H1 (cell line): ENCODE measurements around the gene SMC2. TPM values are rescaled to one million over a fixed set of nuclear protein-coding genes. Genes with fewer than 3 reads are reported as not detected.

Source experiments
- CTCF ChIA-PET: fragments of 300-600 bp; sonication (Branson Sonifier 250); formaldehyde crosslinking; loops from one replicate; lab custom pipeline; 2021; ENCODE audit not compliant: partially characterized antibody; lab: Charles Lee
- POLR2A ChIA-PET: fragments of 300-600 bp; sonication (Branson Sonifier 250); formaldehyde crosslinking; loops from one replicate; lab custom pipeline; 2021; ENCODE audit warnings: inconsistent platforms; ENCODE audit not compliant: partially characterized antibody; lab: Charles Lee
- DNase-seq, 2 experiments: peaks; one replicate each; pipeline versions ENCODE4 v3.0.0 to v3.0.0-alpha.2; 2010 to 2022; ENCODE audit warnings: low spot score in 2 of 2, low read depth in 1 of 2, mixed read lengths in 1 of 2
- FAIRE-seq: peaks from 2 replicates; lab custom pipeline; 2011; peaks lifted over from hg19 to GRCh38; lab: Jason Lieb, UNC
- H2AFZ ChIP-seq: 2 replicates; pipeline ENCODE4 v1.8.1; 2012; ENCODE audit warnings: low read length, inconsistent platforms
- H2AK5ac ChIP-seq: 2 replicates; pipeline ENCODE4 v1.6.1; 2013; ENCODE audit warnings: low read depth, low read length
- H2BK120ac ChIP-seq: replicated peaks from 2 replicates; pipeline ENCODE3; 2013; ENCODE audit warnings: low read depth, low read length, inconsistent platforms
- H2BK12ac ChIP-seq: 2 replicates; pipeline ENCODE4 v1.6.1; 2013; ENCODE audit warnings: low read depth, low read length
- H2BK15ac ChIP-seq: 2 replicates; pipeline ENCODE4 v1.6.1; 2013; ENCODE audit warnings: low read length
- H2BK20ac ChIP-seq: 2 replicates; pipeline ENCODE4 v1.6.1; 2013; ENCODE audit warnings: low read length
- H2BK5ac ChIP-seq: 2 replicates; pipeline ENCODE4 v1.6.1; 2013; ENCODE audit warnings: low read depth, low read length
- H3K14ac ChIP-seq: 2 replicates; pipeline ENCODE4 v1.6.1; 2013; ENCODE audit warnings: inconsistent platforms; ENCODE audit not compliant: insufficient read length
- H3K18ac ChIP-seq: 2 replicates; pipeline ENCODE4 v1.6.1; 2013; ENCODE audit warnings: low read length; ENCODE audit errors: extremely low read depth
- H3K23ac ChIP-seq: 2 replicates; pipeline ENCODE4 v1.6.1; 2013; ENCODE audit warnings: inconsistent platforms; ENCODE audit not compliant: insufficient read length
- H3K23me2 ChIP-seq: 2 replicates; pipeline ENCODE4 v1.6.1; 2013; ENCODE audit warnings: low read depth, low read length
- H3K27ac ChIP-seq: 2 replicates; pipeline ENCODE4 v1.6.1; 2011; ENCODE audit warnings: low read depth, low read length, inconsistent platforms
- H3K27me3 ChIP-seq, 4 experiments: replicated peaks in 1 of 4; 1 replicate in 1 of 4; 2 replicates in 3 of 4; pipeline versions ENCODE4 v1.6.1 to v1.8.1; 2011 to 2013; ENCODE audit warnings: low read length in 3 of 4, mild to moderate bottlenecking in 3 of 4, inconsistent platforms in 2 of 4, mixed read lengths in 2 of 4, moderate library complexity in 1 of 4; ENCODE audit not compliant: control insufficient read depth in 3 of 4, insufficient read depth in 3 of 4; ENCODE audit errors: extremely low read depth in 1 of 4
- H3K36me3 ChIP-seq, 4 experiments: 2 replicates each; pipeline versions ENCODE4 v1.6.1 to v1.8.1; 2011 to 2013; ENCODE audit warnings: mild to moderate bottlenecking in 4 of 4, low read length in 3 of 4, moderate library complexity in 2 of 4, control low read depth in 1 of 4, inconsistent platforms in 1 of 4; ENCODE audit not compliant: insufficient read depth in 4 of 4, control insufficient read depth in 2 of 4
- H3K4ac ChIP-seq: replicated peaks from 2 replicates; pipeline ENCODE3; 2013; ENCODE audit warnings: low read length, low read depth, mixed read lengths, inconsistent platforms; ENCODE audit not compliant: insufficient read length
- H3K4me1 ChIP-seq, 4 experiments: replicated peaks in 1 of 4; 1 replicate in 1 of 4; 2 replicates in 3 of 4; pipeline versions ENCODE4 v1.6.1 to v1.8.1; 2011 to 2013; ENCODE audit warnings: low read length in 3 of 4, inconsistent platforms in 2 of 4, mixed read lengths in 1 of 4; ENCODE audit not compliant: insufficient read depth in 4 of 4, control insufficient read depth in 3 of 4
- H3K4me2 ChIP-seq, 2 experiments: 2 replicates each; pipeline versions ENCODE4 v1.6.1 to v1.8.1; 2011 to 2013; ENCODE audit warnings: low read depth in 2 of 2, low read length in 2 of 2, control low read depth in 1 of 2, inconsistent platforms in 1 of 2, mild to moderate bottlenecking in 1 of 2; ENCODE audit not compliant: insufficient read depth in 1 of 2
- H3K4me3 ChIP-seq, 4 experiments: fragments of 200-600, 300-600 bp in 1 of 4; sonication (generic), shearing (Covaris generic), sonication (Bioruptor Twin) in 1 of 4; 2 replicates each; pipeline versions ENCODE4 v1.5.1 to v1.8.1; 2011 to 2016; ENCODE audit warnings: low read length in 4 of 4, low read depth in 3 of 4, control low read depth in 2 of 4, inconsistent platforms in 2 of 4, mild to moderate bottlenecking in 2 of 4, mixed read lengths in 1 of 4, moderate library complexity in 1 of 4; ENCODE audit not compliant: insufficient read depth in 2 of 4; ENCODE audit errors: extremely low read depth in 1 of 4
- H3K56ac ChIP-seq: replicated peaks from 2 replicates; pipeline ENCODE3; 2013; ENCODE audit warnings: low read depth, mild to moderate bottlenecking, mixed read lengths, low read length, inconsistent platforms; ENCODE audit not compliant: insufficient read length
- H3K79me1 ChIP-seq: 2 replicates; pipeline ENCODE4 v1.6.1; 2013; ENCODE audit warnings: low read depth, low read length, control low read depth
- H3K79me2 ChIP-seq, 2 experiments: 2 replicates each; pipeline versions ENCODE4 v1.6.1 to v1.8.1; 2012 to 2013; ENCODE audit warnings: low read length in 2 of 2, mild to moderate bottlenecking in 2 of 2, inconsistent platforms in 1 of 2; ENCODE audit not compliant: insufficient read depth in 2 of 2, control insufficient read depth in 1 of 2
- H3K9ac ChIP-seq, 4 experiments: replicated peaks in 1 of 4; 1 replicate in 1 of 4; 2 replicates in 3 of 4; pipeline versions ENCODE4 v1.6.1 to v1.8.1; 2011 to 2013; ENCODE audit warnings: low read depth in 3 of 4, low read length in 3 of 4, control low read depth in 2 of 4, mild to moderate bottlenecking in 2 of 4, moderate library complexity in 2 of 4, inconsistent platforms in 1 of 4; ENCODE audit errors: extremely low read depth in 1 of 4
- H3K9me3 ChIP-seq, 2 experiments: 2 replicates each; pipeline versions ENCODE4 v1.6.1 to v1.8.1; 2012 to 2013; ENCODE audit warnings: mild to moderate bottlenecking in 2 of 2, moderate library complexity in 2 of 2, control low read depth in 1 of 2, inconsistent platforms in 1 of 2, low read depth in 1 of 2, low read length in 1 of 2, mixed read lengths in 1 of 2; ENCODE audit not compliant: insufficient read depth in 2 of 2
- H4K20me1 ChIP-seq, 2 experiments: replicated peaks in 1 of 2; 2 replicates each; pipeline versions ENCODE3 to v1.8.1; 2011 to 2013; ENCODE audit warnings: inconsistent platforms in 2 of 2, low read length in 2 of 2, mild to moderate bottlenecking in 1 of 2; ENCODE audit not compliant: insufficient read depth in 2 of 2, control insufficient read depth in 1 of 2
- H4K5ac ChIP-seq: 2 replicates; pipeline ENCODE4 v1.6.1; 2013; ENCODE audit warnings: low read length, low read depth, mixed read lengths, inconsistent platforms; ENCODE audit not compliant: insufficient read length
- H4K8ac ChIP-seq: 2 replicates; pipeline ENCODE4 v1.8.0; 2013; ENCODE audit warnings: mild to moderate bottlenecking, moderate library complexity, low read length, inconsistent platforms; ENCODE audit not compliant: insufficient read depth; ENCODE audit errors: extremely low read depth
- H4K91ac ChIP-seq: replicated peaks from 2 replicates; pipeline ENCODE3; 2013; ENCODE audit warnings: low read length, mixed read lengths, inconsistent platforms; ENCODE audit not compliant: insufficient read length
- ATF2 ChIP-seq: IDR thresholded peaks from 2 replicates; pipeline ENCODE4 v1.6.1; 2012; ENCODE audit warnings: low read length, inconsistent platforms
- CBX8 ChIP-seq: fragments of 300-800, 300-1000 bp; sonication (generic); IDR thresholded peaks from 2 replicates; pipeline ENCODE4 v1.7.1; 2016; ENCODE audit warnings: low read depth, low read length, borderline replicate concordance
- E2F6 ChIP-seq: IDR thresholded peaks from 2 replicates; pipeline ENCODE4 v1.6.1; 2012; ENCODE audit warnings: inconsistent platforms
- EGR1 ChIP-seq: IDR thresholded peaks from 2 replicates; pipeline ENCODE4 v1.6.1; 2011; ENCODE audit warnings: low read depth, low read length, borderline replicate concordance
- KDM1A ChIP-seq: fragments of 200-600, 300-600 bp; sonication (generic); IDR thresholded peaks from 2 replicates; pipeline ENCODE4 v1.7.1; 2016; ENCODE audit warnings: mild to moderate bottlenecking, low read length, borderline replicate concordance
- KDM5A ChIP-seq: fragments of 200-600 bp; IDR thresholded peaks from 2 replicates; pipeline ENCODE4 v1.7.1; 2012; ENCODE audit warnings: mild to moderate bottlenecking, low read length, inconsistent platforms, mixed read lengths
- RAD21 ChIP-seq, 2 experiments: IDR thresholded peaks in 1 of 2; conservative IDR thresholded peaks in 1 of 2; 2 replicates each; pipeline ENCODE4 v1.6.1; 2011; ENCODE audit warnings: low read depth in 2 of 2, low read length in 2 of 2, improper control_type of control experiment in 1 of 2, inconsistent platforms in 1 of 2, mild to moderate bottlenecking in 1 of 2, moderate library complexity in 1 of 2
- SIX5 ChIP-seq: IDR thresholded peaks from 2 replicates; pipeline ENCODE4 v1.6.1; 2011; ENCODE audit warnings: mild to moderate bottlenecking, low read depth, low read length
- SP2 ChIP-seq: IDR thresholded peaks from 2 replicates; pipeline ENCODE4 v1.6.1; 2012; ENCODE audit warnings: mild to moderate bottlenecking, low read length, inconsistent platforms
- SP4 ChIP-seq: IDR thresholded peaks from 2 replicates; pipeline ENCODE4 v1.6.1; 2012; ENCODE audit warnings: low read length, inconsistent platforms
- TCF12 ChIP-seq: IDR thresholded peaks from 2 replicates; pipeline ENCODE4 v1.6.1; 2011; ENCODE audit warnings: low read depth, mild to moderate bottlenecking, low read length
- whole genome bisulfite sequencing, 2 experiments: shearing (Covaris generic) in 1 of 2; methylation state at CpG; one replicate each; pipeline versions ENCODE4 v1.1.6 to v1.1.7; 2013 to 2015; ENCODE audit warnings: low lambda C conversion rate in 2 of 2, mixed read lengths in 2 of 2, inconsistent platforms in 1 of 2, low coverage in 1 of 2, missing lambda C conversion rate in 1 of 2; ENCODE audit not compliant: insufficient replicate concordance in 2 of 2, insufficient coverage in 1 of 2, insufficient read length in 1 of 2; ENCODE audit errors: extremely low coverage in 1 of 2, missing lambda C conversion rate in 1 of 2; 5-methylcytosine and 5-hydroxymethylcytosine counted together
- polyA plus RNA-seq, 7 experiments: library from polyadenylated mRNA; depleted of rRNA in 3 of 7; stranded (reverse) in 5 of 7; unstranded in 2 of 7; fragments of >200 nt in 5 of 7; fragments of 200-250 nt in 2 of 7; gene quantifications; 1 replicate in 5 of 7; 2 replicates in 1 of 7; 4 replicates in 1 of 7; pipeline versions ENCODE4 v1.2.1 to v1.2.3, GENCODE V29; 2011 to 2013; ENCODE audit warnings: missing spikeins in 2 of 7, mixed read lengths in 2 of 7
- total RNA-seq: library from RNA; stranded (reverse); fragmentation: NEBNext Ultra II Directional; extraction: Animal tissue kit (Norgen Biotek cat#: 25700); gene quantifications from 2 replicates; pipeline ENCODE4 v1.2.1, GENCODE V29; 2021

SMC2 gene
- total and polyA plus RNA-seq, 2 of the 8 experiments (the other 6 are each of a cell fraction or from before 2014, with no cell fraction given) = 7.5 to 39.8 TPM

- Histone ChIP-seq H3K79me1 (no peaks in the 10 kb centered on the region), H4K20me1 (no peaks in the 10 kb centered on the region), H3K27ac (no peak overlapping the region), H3K56ac (no peak overlapping the region), H3K9ac (no peak overlapping the region), H4K91ac (no peak overlapping the region), H3K18ac (no peak overlapping the region), H3K36me3 (peaks cover 0 to 19% (median 2%) of the 10 kb centered on the region in 4 experiments; a peak in 3 of 8 replicates), H3K9me3 (no peaks in the 10 kb centered on the region), H2BK15ac (no peak overlapping the region), H2BK12ac (no peak overlapping the region), H3K23me2 (no peaks in the 10 kb centered on the region), H3K4me2 (no peak overlapping the region), H2AK5ac (no peak overlapping the region), H3K27me3 (no peaks in the 10 kb centered on the region), H2BK120ac (no peak overlapping the region), H2BK5ac (no peak overlapping the region), H2AFZ (no peak overlapping the region), H3K23ac (no peak overlapping the region), H2BK20ac (no peak overlapping the region), H4K5ac (no peak overlapping the region), H3K4me1 (no peaks in the 10 kb centered on the region), H4K8ac (no peak overlapping the region), H3K4ac (no peak overlapping the region), H3K14ac (no peak overlapping the region), H3K79me2 (no peaks in the 10 kb centered on the region), H3K4me3 (no peak overlapping the region)
- FAIRE-seq = no peak
- ChIA-PET POLR2A (interaction anchor here (1.1 kb wide), 1 partner anchor 13 kb away, joined by 3 read pairs; no protein-coding TSS in a partner anchor), CTCF (no interaction called here)
- WGBS, 2 experiments = 88% methylated on average over 3 of the region's 3 CpGs; no CpG with 5 or more reads in 1 of the 2 experiments
- no peak for DNase-seq
- TF ChIP-seq TCF12 = no peak
- TF ChIP-seq ATF2 = no peak
- no peak for TF ChIP-seq SP4
- no peak for TF ChIP-seq KDM1A
- no peak for TF ChIP-seq EGR1
- no peak for TF ChIP-seq CBX8
- TF ChIP-seq E2F6 = no peak
- TF ChIP-seq SP2 = no peak
- TF ChIP-seq SIX5 = no peak
- no peak for TF ChIP-seq RAD21 (IDR thresholded peaks at IDR 0.05 in 1 of 2, conservative IDR thresholded peaks at IDR 0.05 in 1 of 2; ENCODE audit: low read depth in 2 of 2, low read length in 2 of 2)
- TF ChIP-seq KDM5A = no peak
Observed at GRCh38 chr9:104142799-104143549, 48.9 kb downstream of the SMC2 start.
